Neuronal stem cell (in vitro differentiated cells): ENCODE data around the gene BMP2.

ENCODE experiments used
- DNase-seq: peaks from one replicate; pipeline ENCODE4 v3.0.0-alpha.2; 2013; ENCODE audit warnings: low spot score
- H2AFZ ChIP-seq: one replicate; pipeline ENCODE4 v1.6.1; 2013; ENCODE audit warnings: mild to moderate bottlenecking, low read length, inconsistent platforms
- H2AK5ac ChIP-seq: 2 replicates; pipeline ENCODE4 v1.6.1; 2013; ENCODE audit warnings: low read depth, mild to moderate bottlenecking, inconsistent platforms, low read length, moderate library complexity, mixed read lengths
- H2BK120ac ChIP-seq: 2 replicates; pipeline ENCODE4 v1.6.1; 2013; ENCODE audit warnings: low read depth, mild to moderate bottlenecking, inconsistent platforms, low read length, moderate library complexity, mixed read lengths
- H2BK12ac ChIP-seq: one replicate; pipeline ENCODE4 v1.6.1; 2013; ENCODE audit warnings: low read length, inconsistent platforms
- H2BK15ac ChIP-seq: 2 replicates; pipeline ENCODE4 v1.6.1; 2013; ENCODE audit warnings: mild to moderate bottlenecking, low read length, inconsistent platforms, mixed read lengths
- H2BK5ac ChIP-seq: one replicate; pipeline ENCODE4 v1.6.1; 2013; ENCODE audit warnings: inconsistent platforms, mild to moderate bottlenecking, low read length, moderate library complexity
- H3K14ac ChIP-seq: one replicate; pipeline ENCODE4 v1.6.1; 2013; ENCODE audit warnings: low read length, inconsistent platforms
- H3K18ac ChIP-seq: 2 replicates; pipeline ENCODE4 v1.6.1; 2013; ENCODE audit warnings: low read length, inconsistent platforms
- H3K23ac ChIP-seq: 2 replicates; pipeline ENCODE4 v1.6.1; 2013; ENCODE audit warnings: low read depth, mild to moderate bottlenecking, mixed read lengths, low read length, inconsistent platforms; ENCODE audit not compliant: poor library complexity
- H3K27ac ChIP-seq: replicated peaks from 3 replicates; pipeline ENCODE4 v1.5.1; 2013; ENCODE audit warnings: low read length, inconsistent platforms
- H3K27me3 ChIP-seq, 3 experiments: 2 replicates each; pipeline ENCODE4 v1.6.1; 2013; ENCODE audit warnings: low read length in 3 of 3, mild to moderate bottlenecking in 2 of 3, inconsistent platforms in 1 of 3, low read depth in 1 of 3, mixed read lengths in 1 of 3, moderate library complexity in 1 of 3; ENCODE audit not compliant: control insufficient read depth in 3 of 3, insufficient read depth in 3 of 3
- H3K36me3 ChIP-seq, 2 donors: replicated peaks in 1 of 2; 2 replicates each; pipeline ENCODE4 v1.6.1; 2013; ENCODE audit warnings: low read length in 2 of 2; ENCODE audit not compliant: control insufficient read depth in 2 of 2, insufficient read depth in 2 of 2
- H3K4ac ChIP-seq: 2 replicates; pipeline ENCODE4 v1.6.1; 2013; ENCODE audit warnings: inconsistent platforms, mild to moderate bottlenecking, low read length, moderate library complexity
- H3K4me1 ChIP-seq, 2 donors: 1 replicate in 1 of 2; 2 replicates in 1 of 2; pipeline ENCODE4 v1.6.1; 2013; ENCODE audit warnings: low read length in 2 of 2, low read depth in 1 of 2; ENCODE audit not compliant: control insufficient read depth in 2 of 2, insufficient read depth in 1 of 2
- H3K4me2 ChIP-seq: one replicate; pipeline ENCODE4 v1.6.1; 2013; ENCODE audit warnings: mild to moderate bottlenecking, low read length, inconsistent platforms; ENCODE audit not compliant: insufficient read depth, poor library complexity, severe bottlenecking
- H3K4me3 ChIP-seq, 2 donors: 2 replicates each; pipeline ENCODE4 v1.5.1; 2013; ENCODE audit warnings: low read length in 2 of 2, mild to moderate bottlenecking in 2 of 2, inconsistent platforms in 1 of 2, moderate library complexity in 1 of 2
- H3K79me1 ChIP-seq: one replicate; pipeline ENCODE4 v1.6.1; 2013; ENCODE audit warnings: low read depth, mild to moderate bottlenecking, inconsistent platforms, low read length, moderate library complexity
- H3K9ac ChIP-seq: one replicate; pipeline ENCODE4 v1.6.1; 2013; ENCODE audit warnings: mild to moderate bottlenecking, low read depth, low read length, inconsistent platforms; ENCODE audit not compliant: poor library complexity
- H3K9me3 ChIP-seq, 2 donors: replicated peaks in 1 of 2; 2 replicates each; pipeline versions ENCODE3 to v1.6.1; 2013; ENCODE audit warnings: low read length in 2 of 2, mild to moderate bottlenecking in 2 of 2, inconsistent platforms in 1 of 2, low read depth in 1 of 2, mixed read lengths in 1 of 2, moderate library complexity in 1 of 2; ENCODE audit not compliant: control insufficient read depth in 2 of 2, insufficient read depth in 1 of 2
- H4K8ac ChIP-seq: one replicate; pipeline ENCODE4 v1.6.1; 2013; ENCODE audit warnings: low read depth, mild to moderate bottlenecking, inconsistent platforms, low read length, moderate library complexity
- H4K91ac ChIP-seq: one replicate; pipeline ENCODE4 v1.6.1; 2013; ENCODE audit warnings: low read length, low read depth, mild to moderate bottlenecking, inconsistent platforms; ENCODE audit not compliant: poor library complexity
- WGBS, 2 donors: extraction: QIAGEN DNeasy Blood & Tissue Kit; methylation state at CpG; one replicate each; pipeline ENCODE4 v1.1.7; 2013; ENCODE audit warnings: missing lambda C conversion rate in 2 of 2, mixed read lengths in 1 of 2; ENCODE audit not compliant: insufficient read length in 2 of 2, insufficient replicate concordance in 1 of 2; ENCODE audit errors: extremely low coverage in 2 of 2; 5-methylcytosine and 5-hydroxymethylcytosine counted together

The BMP2 gene

DNA sequence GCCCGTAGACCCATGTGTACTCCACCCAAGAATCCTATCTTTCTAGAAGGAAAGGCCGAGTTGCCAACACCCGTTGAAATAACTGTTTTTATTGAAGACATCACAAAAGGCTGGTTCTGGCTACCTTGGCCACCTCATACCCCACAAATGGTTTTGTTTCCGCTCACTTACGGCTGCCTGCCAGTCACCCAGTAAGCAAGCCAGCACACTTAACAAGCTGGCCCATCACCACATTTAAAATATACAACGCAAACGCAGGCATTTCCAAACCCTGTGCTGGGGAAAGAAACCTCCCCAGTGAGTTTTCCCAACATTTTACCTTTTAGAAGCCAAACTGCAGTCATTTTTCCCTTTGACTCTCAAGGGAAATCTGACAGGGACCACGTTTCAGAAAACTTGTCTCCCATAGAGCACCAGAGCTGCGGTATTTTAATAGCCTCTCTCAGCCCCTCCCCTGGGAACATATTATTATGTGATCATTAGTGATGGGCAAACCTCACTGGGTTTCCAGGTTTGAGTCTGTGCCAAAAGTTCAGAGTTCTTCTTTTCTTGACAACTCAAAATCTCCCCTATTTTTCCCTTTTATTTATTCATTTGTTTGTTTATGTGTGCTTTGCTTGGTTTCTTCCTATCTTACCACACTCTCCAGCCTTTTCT, 36.7 kb upstream of the BMP2 start:
- no peak overlapping the region for H3K27ac ChIP-seq
- no peak overlapping the region for H2AFZ ChIP-seq
- no peaks in the 10 kb centered on the region for H3K4me1 ChIP-seq
- no peak overlapping the region for H3K23ac ChIP-seq
- DNase-seq = no peak
- no peaks in the 10 kb centered on the region for H3K79me1 ChIP-seq
- no peak overlapping the region for H2BK15ac ChIP-seq
- no peaks in the 10 kb centered on the region for H3K36me3 ChIP-seq
- no peak overlapping the region for H2BK5ac ChIP-seq
- no peak overlapping the region for H3K4me2 ChIP-seq
- no peak overlapping the region for H3K18ac ChIP-seq
- H3K14ac ChIP-seq = no peak overlapping the region
- WGBS, 2 donors = no CpG with 5 or more reads among the region's 9 CpGs
- H3K9me3 ChIP-seq = peaks cover 0 to 3% of the 10 kb centered on the region in 2 donors
- no peak overlapping the region for H2BK120ac ChIP-seq
- H3K9ac ChIP-seq = no peak overlapping the region
- H4K91ac ChIP-seq = no peak overlapping the region
- no peak overlapping the region for H3K4ac ChIP-seq
- H2AK5ac ChIP-seq = no peak overlapping the region
- no peaks in the 10 kb centered on the region for H3K27me3 ChIP-seq
- no peak overlapping the region for H3K4me3 ChIP-seq
- no peak overlapping the region for H2BK12ac ChIP-seq
- no peak overlapping the region for H4K8ac ChIP-seq

GRCh38 chr20:6732001-6732447, 35.5 kb upstream of the BMP2 start:
- WGBS, 2 donors = no CpG with 5 or more reads among the region's 3 CpGs
- Histone ChIP-seq H2BK12ac (no peak overlapping the region), H2BK15ac (no peak overlapping the region), H2AK5ac (no peak overlapping the region), H3K27me3 (no peaks in the 10 kb centered on the region), H4K91ac (no peak overlapping the region), H3K27ac (no peak overlapping the region), H3K14ac (no peak overlapping the region), H3K79me1 (no peaks in the 10 kb centered on the region), H3K4ac (no peak overlapping the region), H2BK5ac (no peak overlapping the region), H2BK120ac (no peak overlapping the region), H2AFZ (no peak overlapping the region), H3K9me3 (peaks cover 0 to 3% of the 10 kb centered on the region in 2 donors), H3K36me3 (no peaks in the 10 kb centered on the region), H3K4me3 (no peak overlapping the region), H4K8ac (no peak overlapping the region), H3K9ac (no peak overlapping the region), H3K4me2 (no peak overlapping the region), H3K23ac (no peak overlapping the region), H3K18ac (no peak overlapping the region), H3K4me1 (no peaks in the 10 kb centered on the region)
- DNase-seq = no peak

GRCh38 chr20:6732851-6733250, 34.6 kb upstream of the BMP2 start:
- H2BK5ac ChIP-seq = no peak overlapping the region
- no peak overlapping the region for H2BK12ac ChIP-seq
- no peak overlapping the region for H3K23ac ChIP-seq
- H3K18ac ChIP-seq = no peak overlapping the region
- WGBS, 2 donors = no CpG with 5 or more reads among the region's 6 CpGs
- no peak overlapping the region for H3K9ac ChIP-seq
- H2BK120ac ChIP-seq = no peak overlapping the region
- peaks cover 0 to 3% of the 10 kb centered on the region in 2 donors for H3K9me3 ChIP-seq
- no peaks in the 10 kb centered on the region for H3K4me1 ChIP-seq
- H3K27me3 ChIP-seq = no peaks in the 10 kb centered on the region
- no peak overlapping the region for H3K27ac ChIP-seq
- no peaks in the 10 kb centered on the region for H3K36me3 ChIP-seq
- H4K8ac ChIP-seq = no peak overlapping the region
- no peak for DNase-seq
- no peak overlapping the region for H2AK5ac ChIP-seq
- no peak overlapping the region for H3K4me2 ChIP-seq
- no peak overlapping the region for H3K4me3 ChIP-seq
- H3K4ac ChIP-seq = no peak overlapping the region
- no peak overlapping the region for H2AFZ ChIP-seq
- H3K14ac ChIP-seq = no peak overlapping the region
- no peak overlapping the region for H4K91ac ChIP-seq
- no peak overlapping the region for H2BK15ac ChIP-seq
- no peaks in the 10 kb centered on the region for H3K79me1 ChIP-seq

DNA sequence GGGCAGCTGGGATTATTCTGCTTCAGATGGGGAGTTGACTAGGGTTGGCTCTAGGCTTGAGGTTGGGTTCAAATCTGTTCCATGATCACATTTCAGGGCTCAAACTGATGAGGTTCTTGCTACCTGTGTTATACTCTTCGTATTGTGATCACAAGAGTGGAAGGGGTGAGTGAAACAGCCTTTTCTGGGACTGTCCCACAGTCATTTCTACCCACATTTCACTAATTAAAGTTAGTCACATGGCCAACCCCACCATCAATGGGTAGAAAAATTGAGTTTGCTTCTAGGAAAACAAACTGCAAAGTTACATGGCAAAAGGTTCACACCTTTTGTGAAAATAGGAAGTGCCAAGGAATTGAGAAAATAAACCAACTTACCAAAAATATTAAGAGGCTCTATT, 33.5 kb upstream of the BMP2 start:
- no peak overlapping the region for H2BK120ac ChIP-seq
- no peaks in the 10 kb centered on the region for H3K4me1 ChIP-seq
- no peak overlapping the region for H4K91ac ChIP-seq
- no peak overlapping the region for H2BK5ac ChIP-seq
- H4K8ac ChIP-seq = no peak overlapping the region
- no peak overlapping the region for H3K9ac ChIP-seq
- H3K27ac ChIP-seq = no peak overlapping the region
- no peak overlapping the region for H3K18ac ChIP-seq
- H2BK15ac ChIP-seq = no peak overlapping the region
- no peak overlapping the region for H3K4me3 ChIP-seq
- no peaks in the 10 kb centered on the region for H3K36me3 ChIP-seq
- no peak overlapping the region for H3K14ac ChIP-seq
- H3K23ac ChIP-seq = no peak overlapping the region
- H3K9me3 ChIP-seq = peaks cover 0 to 3% of the 10 kb centered on the region in 2 donors
- H3K79me1 ChIP-seq = no peaks in the 10 kb centered on the region
- no peak for DNase-seq
- no peak overlapping the region for H3K4me2 ChIP-seq
- no peak overlapping the region for H2BK12ac ChIP-seq
- no CpG with 5 or more reads among the region's 1 CpG for WGBS, 2 donors
- no peak overlapping the region for H3K4ac ChIP-seq
- no peak overlapping the region for H2AFZ ChIP-seq
- H3K27me3 ChIP-seq = no peaks in the 10 kb centered on the region
- no peak overlapping the region for H2AK5ac ChIP-seq
